ENCODE measurements around the gene STK32C. TPM values are rescaled to one million over a fixed set of nuclear protein-coding genes. Genes with fewer than 3 reads are reported as not detected.

The STK32C gene
- total RNA-seq, 6 donors from 2014 or later: 4.8 to 18.3 (median 15.6) TPM

- Histone ChIP-seq H3K4me1 (peaks cover 0 to 22% (median 13%) of the 10 kb centered on the region in 4 donors), H3K9me3 (no peaks in the 10 kb centered on the region), H3K27ac (no peak overlapping the region), H3K27me3 (no peaks in the 10 kb centered on the region), H3K36me3 (no peaks in the 10 kb centered on the region), H3K4me3 (no peak overlapping the region)
- no peak for TF ChIP-seq EP300 (IDR thresholded peaks at IDR 0.05)
- TF ChIP-seq POLR2A (IDR thresholded peaks at IDR 0.05): no peak
- TF ChIP-seq, protein P1, sequence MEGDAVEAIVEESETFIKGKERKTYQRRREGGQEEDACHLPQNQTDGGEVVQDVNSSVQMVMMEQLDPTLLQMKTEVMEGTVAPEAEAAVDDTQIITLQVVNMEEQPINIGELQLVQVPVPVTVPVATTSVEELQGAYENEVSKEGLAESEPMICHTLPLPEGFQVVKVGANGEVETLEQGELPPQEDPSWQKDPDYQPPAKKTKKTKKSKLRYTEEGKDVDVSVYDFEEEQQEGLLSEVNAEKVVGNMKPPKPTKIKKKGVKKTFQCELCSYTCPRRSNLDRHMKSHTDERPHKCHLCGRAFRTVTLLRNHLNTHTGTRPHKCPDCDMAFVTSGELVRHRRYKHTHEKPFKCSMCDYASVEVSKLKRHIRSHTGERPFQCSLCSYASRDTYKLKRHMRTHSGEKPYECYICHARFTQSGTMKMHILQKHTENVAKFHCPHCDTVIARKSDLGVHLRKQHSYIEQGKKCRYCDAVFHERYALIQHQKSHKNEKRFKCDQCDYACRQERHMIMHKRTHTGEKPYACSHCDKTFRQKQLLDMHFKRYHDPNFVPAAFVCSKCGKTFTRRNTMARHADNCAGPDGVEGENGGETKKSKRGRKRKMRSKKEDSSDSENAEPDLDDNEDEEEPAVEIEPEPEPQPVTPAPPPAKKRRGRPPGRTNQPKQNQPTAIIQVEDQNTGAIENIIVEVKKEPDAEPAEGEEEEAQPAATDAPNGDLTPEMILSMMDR (IDR thresholded peaks at IDR 0.05): no peak
- no peak for TF ChIP-seq POLR2AphosphoS5 (IDR thresholded peaks at IDR 0.05)
- DNase-seq: peak in 1 of 2 donors; percentile 69
- no peak for ATAC-seq (ENCODE audit: low FRiP score in 2 of 2)
- 39 to 42% methylated on average over 15 to 22 of the region's 25 CpGs for WGBS, 2 donors
Observed at GRCh38 chr10:132266594-132267161, 41.1 kb downstream of the STK32C start.

GRCh38 chr10:132265890-132266496, 41.8 kb downstream of the STK32C start:
- Histone ChIP-seq H3K4me1 (peaks cover 0 to 21% (median 13%) of the 10 kb centered on the region in 4 donors), H3K36me3 (no peaks in the 10 kb centered on the region), H3K27ac (no peak overlapping the region), H3K9me3 (no peaks in the 10 kb centered on the region), H3K4me3 (no peak overlapping the region), H3K27me3 (no peaks in the 10 kb centered on the region)
- no peak for DNase-seq
- TF ChIP-seq EP300 (IDR thresholded peaks at IDR 0.05) (no peak), POLR2AphosphoS5 (IDR thresholded peaks at IDR 0.05) (no peak), POLR2A (IDR thresholded peaks at IDR 0.05) (no peak)
- TF ChIP-seq, protein P1 (IDR thresholded peaks at IDR 0.05): no peak
- no peak for ATAC-seq (ENCODE audit: low FRiP score in 2 of 2)
- WGBS, 2 donors: 41 to 48% methylated on average over 15 of the region's 15 CpGs

GRCh38 chr10:132264966-132265889, 42.5 kb downstream of the STK32C start:
- Histone ChIP-seq H3K36me3 (no peaks in the 10 kb centered on the region), H3K27ac (no peak overlapping the region), H3K9me3 (no peaks in the 10 kb centered on the region), H3K4me1 (peaks cover 0 to 21% (median 13%) of the 10 kb centered on the region in 4 donors), H3K4me3 (no peak overlapping the region), H3K27me3 (no peaks in the 10 kb centered on the region)
- TF ChIP-seq POLR2AphosphoS5 (IDR thresholded peaks at IDR 0.05): no peak
- no peak for TF ChIP-seq POLR2A (IDR thresholded peaks at IDR 0.05)
- TF ChIP-seq, protein P1 (IDR thresholded peaks at IDR 0.05): no peak
- TF ChIP-seq EP300 (IDR thresholded peaks at IDR 0.05): no peak
- DNase-seq (no peak), ATAC-seq (ENCODE audit: low FRiP score in 2 of 2) (peak in 1 of 2 donors; percentile 32)
- WGBS, 2 donors: 70 to 72% methylated on average over 17 to 30 of the region's 32 CpGs

DNA sequence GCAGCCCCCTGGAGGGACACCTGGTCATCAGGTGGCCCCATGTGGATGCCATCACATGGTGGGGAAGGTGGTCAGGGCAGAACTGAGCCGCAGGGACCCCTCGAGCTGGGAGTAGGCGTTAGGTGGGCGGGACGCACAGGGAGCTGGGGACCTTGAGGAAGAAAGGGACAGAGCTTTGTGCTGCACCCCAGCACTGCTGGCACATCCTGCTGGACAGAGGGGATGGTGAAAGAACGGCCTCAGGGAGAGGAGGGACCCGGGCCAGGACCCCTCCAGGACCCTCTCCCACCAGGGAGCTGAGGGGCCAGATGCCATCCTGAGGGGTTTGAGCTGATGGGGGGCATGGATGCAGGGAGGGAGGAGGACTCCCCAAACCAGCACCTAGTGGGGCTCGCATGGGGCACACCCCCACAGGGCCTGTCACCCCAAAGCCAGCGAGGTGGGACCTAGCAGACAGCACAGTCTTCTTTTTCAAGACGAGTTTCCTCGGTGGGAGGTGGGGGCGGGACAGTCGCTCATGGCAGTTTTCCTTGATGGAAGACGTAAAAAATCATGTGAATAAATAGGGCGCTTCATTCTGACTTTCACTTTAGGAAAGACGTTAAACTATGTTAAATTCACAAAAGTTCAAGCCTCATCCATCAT, 43.3 kb downstream of the STK32C start:
- WGBS, 2 donors: 89 to 92% methylated on average over 16 of the region's 16 CpGs
- Histone ChIP-seq H3K27ac (no peak overlapping the region), H3K9me3 (no peaks in the 10 kb centered on the region), H3K4me1 (peaks cover 0 to 21% (median 13%) of the 10 kb centered on the region in 4 donors), H3K4me3 (no peak overlapping the region), H3K36me3 (no peaks in the 10 kb centered on the region), H3K27me3 (no peaks in the 10 kb centered on the region)
- no peak for ATAC-seq (ENCODE audit: low FRiP score in 2 of 2)
- TF ChIP-seq POLR2A (IDR thresholded peaks at IDR 0.05) (no peak), POLR2AphosphoS5 (IDR thresholded peaks at IDR 0.05) (no peak), EP300 (IDR thresholded peaks at IDR 0.05) (no peak)
- TF ChIP-seq, protein P1 (IDR thresholded peaks at IDR 0.05): no peak
- DNase-seq: no peak

All from upper lobe of left lung (tissue), 6 donors.